Fibroblast of lung (primary cell): ENCODE data around the gene SLC4A1. TPM values are rescaled to one million over a fixed set of nuclear protein-coding genes. Genes with fewer than 3 reads are reported as not detected.

Source experiments
- DNase-seq, 2 donors: peaks; one replicate each; pipeline versions ENCODE4 v3.0.0 to v3.0.0-alpha.2; 2010; ENCODE audit warnings: low read depth in 2 of 2
- H2AFZ ChIP-seq: 2 replicates; pipeline ENCODE4 v1.5.1; 2012; ENCODE audit warnings: low read length, control low read depth, inconsistent platforms
- H3K27ac ChIP-seq: 2 replicates; pipeline ENCODE4 v1.5.1; 2011; ENCODE audit warnings: low read length, control low read depth; ENCODE audit not compliant: insufficient read depth
- H3K27me3 ChIP-seq: 2 replicates; pipeline ENCODE4 v1.5.1; 2011; ENCODE audit warnings: mild to moderate bottlenecking, low read length; ENCODE audit not compliant: control insufficient read depth, insufficient read depth
- H3K36me3 ChIP-seq: 2 replicates; pipeline ENCODE4 v1.5.1; 2011; ENCODE audit warnings: low read length; ENCODE audit not compliant: control insufficient read depth, insufficient read depth
- H3K4me1 ChIP-seq: 2 replicates; pipeline ENCODE4 v1.5.1; 2011; ENCODE audit warnings: low read length; ENCODE audit not compliant: control insufficient read depth, insufficient read depth; ENCODE audit errors: extremely low read depth
- H3K4me2 ChIP-seq: 2 replicates; pipeline ENCODE4 v1.5.1; 2011; ENCODE audit warnings: low read length, control low read depth; ENCODE audit not compliant: insufficient read depth; ENCODE audit errors: extremely low read depth
- H3K4me3 ChIP-seq, 4 experiments: fragments of 200-600 bp in 1 of 4; sonication (generic) in 1 of 4; replicated peaks in 1 of 4; 2 replicates each; pipeline ENCODE4 v1.5.1; 2011 to 2016; ENCODE audit warnings: low read length in 4 of 4, low read depth in 3 of 4, mild to moderate bottlenecking in 3 of 4, control low read depth in 2 of 4, inconsistent platforms in 1 of 4, mixed read lengths in 1 of 4; ENCODE audit not compliant: insufficient read depth in 1 of 4; ENCODE audit errors: control extremely low read depth in 1 of 4
- H3K79me2 ChIP-seq: 2 replicates; pipeline ENCODE4 v1.5.1; 2012; ENCODE audit warnings: mild to moderate bottlenecking, low read length, inconsistent platforms; ENCODE audit not compliant: control insufficient read depth, insufficient read depth
- H3K9ac ChIP-seq: 2 replicates; pipeline ENCODE4 v1.5.1; 2011; ENCODE audit warnings: mild to moderate bottlenecking, low read length, control low read depth; ENCODE audit not compliant: insufficient read depth
- H3K9me3 ChIP-seq: 2 replicates; pipeline ENCODE4 v1.5.1; 2012; ENCODE audit warnings: low read depth, low read length; ENCODE audit not compliant: control insufficient read depth, insufficient read depth
- H4K20me1 ChIP-seq: 2 replicates; pipeline ENCODE4 v1.5.1; 2011; ENCODE audit warnings: low read length; ENCODE audit not compliant: control insufficient read depth, insufficient read depth; ENCODE audit errors: extremely low read depth
- EZH2 ChIP-seq: IDR thresholded peaks from 2 replicates; pipeline ENCODE4 v1.5.1; 2012; ENCODE audit warnings: low read length, control low read depth, mild to moderate bottlenecking; ENCODE audit errors: missing control alignments
- polyA plus RNA-seq, 2 donors: library from polyadenylated mRNA; depleted of rRNA in 1 of 2; stranded (reverse) in 1 of 2; unstranded in 1 of 2; fragments of >200 nt; gene quantifications; 2 replicates each; pipeline ENCODE4 v1.2.1, GENCODE V29; 2011 to 2012; ENCODE audit warnings: missing spikeins in 1 of 2
- total RNA-seq: library from RNA; depleted of rRNA; stranded (reverse); fragments of >200 nt; gene quantifications from 2 replicates; pipeline ENCODE4 v1.2.1, GENCODE V29; 2014
- TF ChIP-seq, protein P1 (sequence below), 2 donors: IDR thresholded peaks in 1 of 2; conservative IDR thresholded peaks in 1 of 2; 1 replicate in 1 of 2; 2 replicates in 1 of 2; pipeline ENCODE4 v1.5.1; 2011 to 2012; ENCODE audit warnings: low read length in 2 of 2, control low read depth in 1 of 2, inconsistent platforms in 1 of 2, low read depth in 1 of 2, mild to moderate bottlenecking in 1 of 2

SLC4A1 gene
- total and polyA plus RNA-seq, 2 donors (not counting 1 experiment from before 2014, with no cell fraction given): not detected

DNA sequence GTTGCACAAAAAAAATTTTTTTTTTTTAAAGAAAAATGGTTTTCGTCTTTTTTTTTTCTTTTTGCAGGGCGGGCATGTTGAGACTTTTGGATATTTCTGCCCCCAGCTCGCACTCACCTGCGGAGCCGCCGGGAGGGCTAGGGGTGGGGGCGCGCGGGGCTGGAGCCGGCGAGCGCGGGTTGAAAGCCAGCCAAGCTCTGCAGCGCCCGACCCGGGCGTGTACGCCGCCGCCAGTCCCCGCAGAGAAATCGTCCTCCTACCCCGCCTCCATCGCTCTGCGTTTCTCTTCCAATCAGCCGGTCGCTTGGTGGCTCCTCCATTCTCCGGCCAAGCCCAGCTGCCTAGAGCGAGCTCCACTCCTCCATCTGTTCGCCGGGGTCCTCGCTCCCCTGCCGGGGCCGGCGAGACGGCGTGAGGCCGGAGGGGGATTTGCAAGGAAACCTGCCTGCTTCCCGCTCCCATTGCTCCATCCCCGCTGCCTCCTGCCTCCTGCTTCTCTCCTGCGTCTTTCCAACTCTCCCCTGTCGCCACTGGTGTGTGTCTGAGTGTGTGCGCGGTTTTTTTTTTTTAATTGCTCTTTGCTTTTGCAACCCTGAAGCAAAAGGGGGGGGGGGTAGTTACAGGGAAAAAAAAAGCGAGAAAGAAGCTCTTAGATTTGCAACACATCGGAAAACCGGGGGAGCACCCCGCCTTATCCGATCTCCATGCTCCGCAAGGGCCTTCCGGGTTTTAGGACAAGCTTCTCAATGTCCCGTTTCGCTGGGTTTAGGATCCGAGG, 46.7 kb downstream of the SLC4A1 start:
- peak overlapping the region; percentile 39 for H2AFZ ChIP-seq
- peak overlapping the region; percentile 86 for H3K4me2 ChIP-seq
- H3K79me2 ChIP-seq: peaks cover 30% of the 10 kb centered on the region
- peak; percentile 83 to 86 for DNase-seq
- no peaks in the 10 kb centered on the region for H4K20me1 ChIP-seq
- H3K36me3 ChIP-seq: peaks cover 2% of the 10 kb centered on the region
- H3K9ac ChIP-seq: peak overlapping the region; percentile 46
- H3K9me3 ChIP-seq: no peaks in the 10 kb centered on the region
- H3K27me3 ChIP-seq: no peaks in the 10 kb centered on the region
- H3K4me1 ChIP-seq: peaks cover 20% of the 10 kb centered on the region
- H3K27ac ChIP-seq: peak overlapping the region; percentile 79
- TF ChIP-seq EZH2: no peak
- TF ChIP-seq, protein P1, sequence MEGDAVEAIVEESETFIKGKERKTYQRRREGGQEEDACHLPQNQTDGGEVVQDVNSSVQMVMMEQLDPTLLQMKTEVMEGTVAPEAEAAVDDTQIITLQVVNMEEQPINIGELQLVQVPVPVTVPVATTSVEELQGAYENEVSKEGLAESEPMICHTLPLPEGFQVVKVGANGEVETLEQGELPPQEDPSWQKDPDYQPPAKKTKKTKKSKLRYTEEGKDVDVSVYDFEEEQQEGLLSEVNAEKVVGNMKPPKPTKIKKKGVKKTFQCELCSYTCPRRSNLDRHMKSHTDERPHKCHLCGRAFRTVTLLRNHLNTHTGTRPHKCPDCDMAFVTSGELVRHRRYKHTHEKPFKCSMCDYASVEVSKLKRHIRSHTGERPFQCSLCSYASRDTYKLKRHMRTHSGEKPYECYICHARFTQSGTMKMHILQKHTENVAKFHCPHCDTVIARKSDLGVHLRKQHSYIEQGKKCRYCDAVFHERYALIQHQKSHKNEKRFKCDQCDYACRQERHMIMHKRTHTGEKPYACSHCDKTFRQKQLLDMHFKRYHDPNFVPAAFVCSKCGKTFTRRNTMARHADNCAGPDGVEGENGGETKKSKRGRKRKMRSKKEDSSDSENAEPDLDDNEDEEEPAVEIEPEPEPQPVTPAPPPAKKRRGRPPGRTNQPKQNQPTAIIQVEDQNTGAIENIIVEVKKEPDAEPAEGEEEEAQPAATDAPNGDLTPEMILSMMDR (conservative IDR thresholded peaks at IDR 0.05 in 1 of 2, IDR thresholded peaks at IDR 0.05 in 1 of 2; ENCODE audit: low read depth in 1 of 2, low read length in 2 of 2): no peak
- peak overlapping the region; percentile 53 to 92 (median 78) for H3K4me3 ChIP-seq

- peaks cover 33% of the 10 kb centered on the region for H3K79me2 ChIP-seq
- no peaks in the 10 kb centered on the region for H4K20me1 ChIP-seq
- no peak for TF ChIP-seq EZH2
- TF ChIP-seq, protein P1 (conservative IDR thresholded peaks at IDR 0.05 in 1 of 2, IDR thresholded peaks at IDR 0.05 in 1 of 2; ENCODE audit: low read depth in 1 of 2, low read length in 2 of 2): no peak
- H3K27me3 ChIP-seq: no peaks in the 10 kb centered on the region
- no peak overlapping the region for H2AFZ ChIP-seq
- H3K4me1 ChIP-seq: peaks cover 20% of the 10 kb centered on the region
- peak; percentile 57 to 64 for DNase-seq
- H3K4me2 ChIP-seq: peak overlapping the region; percentile 86
- H3K27ac ChIP-seq: peak overlapping the region; percentile 75
- H3K9ac ChIP-seq: peak overlapping the region; percentile 81
- H3K9me3 ChIP-seq: no peaks in the 10 kb centered on the region
- peaks cover 7% of the 10 kb centered on the region for H3K36me3 ChIP-seq
- peak overlapping the region; percentile 53 to 92 (median 78) for H3K4me3 ChIP-seq
Measured at GRCh38 chr17:44220213-44221083, 47.5 kb downstream of the SLC4A1 start.

DNA sequence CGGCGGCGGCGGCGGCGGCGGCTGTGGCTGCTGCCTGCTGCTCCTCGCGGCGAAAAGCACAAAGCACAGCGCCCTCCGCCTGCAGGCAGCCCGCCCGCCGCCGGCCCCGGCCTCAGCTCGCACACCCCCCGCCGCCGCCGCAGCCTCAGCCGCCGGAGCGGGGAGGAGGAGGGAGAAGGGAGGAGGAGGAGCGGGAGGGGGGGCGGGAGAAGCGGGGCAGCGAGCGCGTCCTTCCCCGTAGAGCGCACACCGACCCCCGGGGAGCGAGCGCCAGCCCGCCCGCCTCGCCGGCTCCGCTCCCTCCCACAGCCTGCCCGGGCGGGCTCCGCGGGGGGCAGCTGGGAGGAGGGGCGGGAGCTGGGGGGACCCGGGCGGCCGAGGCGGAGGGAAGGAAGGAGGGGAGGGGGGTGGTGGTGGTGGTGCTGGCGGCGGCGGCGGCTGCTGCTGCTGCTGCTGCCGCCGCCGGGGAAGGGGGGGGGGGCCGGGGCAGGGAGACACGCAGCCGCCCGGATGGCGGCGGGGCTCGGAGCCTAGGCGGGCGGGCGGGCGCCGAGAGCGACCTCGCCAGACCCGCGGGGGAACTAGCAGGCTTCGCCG, 48.2 kb downstream of the SLC4A1 start, which contains the start of gene UBTF:
Gene UBTF (minus strand): TSS at position 60 of the 597 bp plus-strand sequence. CDS start 1,446 bp downstream, outside the sequence.
- H3K4me2 ChIP-seq: no peak within 1 kb of the TSS
- no peaks in the 10 kb centered on the region for H3K9me3 ChIP-seq
- no peaks in the 10 kb centered on the region for H3K27me3 ChIP-seq
- H2AFZ ChIP-seq: no peak within 1 kb of the TSS
- H3K9ac ChIP-seq: peak within 1 kb of the TSS; percentile 88
- peak; percentile 61 to 67 for DNase-seq
- peak within 1 kb of the TSS; percentile 53 to 92 (median 73) for H3K4me3 ChIP-seq
- H3K79me2 ChIP-seq: peaks cover 33% of the 10 kb centered on the region
- H3K4me1 ChIP-seq: peaks cover 20% of the 10 kb centered on the region
- TF ChIP-seq EZH2: no peak
- TF ChIP-seq, protein P1 (conservative IDR thresholded peaks at IDR 0.05 in 1 of 2, IDR thresholded peaks at IDR 0.05 in 1 of 2; ENCODE audit: low read depth in 1 of 2, low read length in 2 of 2): no peak
- peak within 1 kb of the TSS; percentile 83 for H3K27ac ChIP-seq
- H3K36me3 ChIP-seq: peaks cover 14% of the 10 kb centered on the region
- no peaks in the 10 kb centered on the region for H4K20me1 ChIP-seq
